LNCAP (cell line): ENCODE results near the gene SHISA8.

Experiments used
- TF ChIP-seq, protein P1 (sequence below): fragments of 450-650 bp; IDR thresholded peaks from 2 replicates; pipeline ENCODE4 v1.5.1; 2017; ENCODE audit warnings: mild to moderate bottlenecking

Gene SHISA8

DNA sequence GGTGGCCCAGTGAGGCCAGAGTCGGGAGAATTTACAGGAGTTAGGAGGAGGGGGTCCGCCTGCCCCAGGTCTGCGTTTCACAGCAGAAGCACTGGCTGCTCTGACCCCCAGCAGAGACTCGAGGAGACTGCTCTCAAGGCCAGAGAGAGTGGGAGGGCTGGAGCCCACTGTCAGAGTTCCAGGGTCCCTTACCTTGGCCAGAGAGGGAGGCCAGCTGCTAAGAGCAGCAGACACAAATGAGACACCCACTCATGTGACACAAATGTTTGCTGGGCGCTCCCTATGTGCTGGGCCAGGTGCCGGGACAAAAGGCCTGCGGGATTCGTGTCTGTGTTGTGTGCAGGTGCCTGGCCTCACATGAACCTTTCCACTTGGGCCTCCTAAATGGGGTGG, 14.5 kb upstream of the SHISA8 start:
- TF ChIP-seq, protein P1, sequence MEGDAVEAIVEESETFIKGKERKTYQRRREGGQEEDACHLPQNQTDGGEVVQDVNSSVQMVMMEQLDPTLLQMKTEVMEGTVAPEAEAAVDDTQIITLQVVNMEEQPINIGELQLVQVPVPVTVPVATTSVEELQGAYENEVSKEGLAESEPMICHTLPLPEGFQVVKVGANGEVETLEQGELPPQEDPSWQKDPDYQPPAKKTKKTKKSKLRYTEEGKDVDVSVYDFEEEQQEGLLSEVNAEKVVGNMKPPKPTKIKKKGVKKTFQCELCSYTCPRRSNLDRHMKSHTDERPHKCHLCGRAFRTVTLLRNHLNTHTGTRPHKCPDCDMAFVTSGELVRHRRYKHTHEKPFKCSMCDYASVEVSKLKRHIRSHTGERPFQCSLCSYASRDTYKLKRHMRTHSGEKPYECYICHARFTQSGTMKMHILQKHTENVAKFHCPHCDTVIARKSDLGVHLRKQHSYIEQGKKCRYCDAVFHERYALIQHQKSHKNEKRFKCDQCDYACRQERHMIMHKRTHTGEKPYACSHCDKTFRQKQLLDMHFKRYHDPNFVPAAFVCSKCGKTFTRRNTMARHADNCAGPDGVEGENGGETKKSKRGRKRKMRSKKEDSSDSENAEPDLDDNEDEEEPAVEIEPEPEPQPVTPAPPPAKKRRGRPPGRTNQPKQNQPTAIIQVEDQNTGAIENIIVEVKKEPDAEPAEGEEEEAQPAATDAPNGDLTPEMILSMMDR, result no peak

DNA sequence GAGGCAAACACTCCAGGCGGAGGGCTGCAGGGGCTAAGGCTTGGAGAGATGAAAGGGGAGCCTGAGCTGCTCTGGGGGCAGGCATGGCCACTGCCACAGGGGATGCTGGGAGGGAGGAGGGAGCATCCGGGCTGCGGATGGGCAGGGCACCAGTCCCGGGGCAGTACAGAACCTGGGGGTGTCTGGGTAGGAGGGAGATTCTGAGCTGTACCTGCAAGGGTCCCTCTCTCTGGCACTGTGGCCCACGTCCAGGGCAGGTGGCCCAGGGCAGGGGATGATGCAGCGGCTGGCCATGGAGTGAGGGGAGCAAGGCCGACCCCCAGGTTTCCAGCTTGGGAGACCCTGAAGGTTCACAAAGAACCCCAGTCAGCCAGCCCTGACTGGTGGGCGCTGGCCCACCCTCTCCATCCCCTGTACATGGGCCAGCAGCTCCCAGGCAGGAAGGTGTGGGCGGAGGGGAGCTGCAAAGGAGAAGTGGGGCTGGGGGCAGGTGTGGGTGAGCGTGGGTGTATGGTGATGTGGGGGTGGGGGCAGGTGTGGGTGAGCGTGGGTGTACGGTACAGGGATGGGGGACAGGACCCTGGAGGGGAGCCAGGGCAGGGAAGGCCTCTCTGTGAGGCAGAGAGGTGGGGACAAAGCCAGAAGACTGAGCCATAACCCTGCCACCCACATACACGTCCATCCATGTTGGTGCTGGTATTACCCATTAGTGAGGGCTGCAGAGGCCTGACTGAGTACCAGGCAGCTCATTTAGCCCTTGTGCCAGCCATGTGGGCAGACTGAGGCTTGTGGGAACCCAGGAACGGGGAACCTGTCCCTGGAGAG, 13.9 kb upstream of the SHISA8 start:
- TF ChIP-seq, protein P1, result no peak

DNA sequence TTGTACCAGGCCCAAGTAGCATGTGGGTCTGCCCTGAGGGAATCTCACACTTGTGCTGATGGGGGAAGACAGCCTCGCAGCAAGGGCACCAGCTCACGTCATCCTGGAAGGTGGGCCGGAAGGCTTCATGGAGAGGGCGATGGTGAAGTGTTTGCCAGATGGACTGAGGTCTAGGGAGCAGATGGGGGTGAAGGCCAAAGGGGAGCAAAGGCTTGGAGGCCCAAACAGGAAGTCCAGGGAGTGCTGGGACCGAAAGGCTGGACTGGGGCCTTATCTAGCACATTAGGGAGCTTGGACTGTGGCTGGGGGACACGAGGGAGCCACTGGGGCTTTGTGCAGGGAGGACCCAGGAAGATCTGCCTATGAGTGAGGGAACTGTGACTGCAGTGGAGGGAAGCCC, 12.9 kb upstream of the SHISA8 start:
- TF ChIP-seq, protein P1, result no peak

DNA sequence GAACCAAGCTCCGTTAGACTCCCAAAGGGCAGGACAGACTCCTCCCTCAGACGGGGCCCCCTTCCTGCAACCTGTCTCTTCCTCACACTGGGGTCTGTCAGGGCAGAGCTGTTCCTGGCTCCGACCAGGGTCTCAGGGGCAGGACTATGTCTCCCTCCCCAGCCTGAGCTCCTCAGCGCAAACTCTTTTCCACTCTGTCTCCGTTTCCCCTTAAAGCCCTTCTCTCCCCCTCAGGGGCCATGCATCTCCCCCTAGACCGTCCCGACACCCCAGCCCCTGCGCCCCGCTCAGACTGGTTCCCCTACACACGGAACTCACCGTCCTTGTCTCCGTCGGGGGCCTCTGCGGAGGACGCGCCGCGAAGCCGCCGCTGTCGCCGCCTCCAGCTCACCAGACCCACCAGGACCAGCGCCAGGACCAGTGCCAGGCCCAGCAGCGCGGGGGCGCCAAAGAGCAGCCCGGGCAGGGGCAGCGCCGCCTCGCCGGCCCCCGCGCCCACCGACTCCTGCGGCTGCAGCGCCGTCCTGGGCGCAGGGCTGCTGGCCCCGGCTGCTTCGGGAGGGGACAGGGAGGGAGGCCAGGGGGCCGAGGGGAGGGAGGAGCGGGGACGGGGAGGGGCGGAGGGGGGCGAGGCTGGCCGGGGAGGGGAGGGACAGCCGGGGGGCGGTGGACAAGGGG, 11.0 kb upstream of the SHISA8 start:
- TF ChIP-seq, protein P1, result peak; percentile 77

DNA sequence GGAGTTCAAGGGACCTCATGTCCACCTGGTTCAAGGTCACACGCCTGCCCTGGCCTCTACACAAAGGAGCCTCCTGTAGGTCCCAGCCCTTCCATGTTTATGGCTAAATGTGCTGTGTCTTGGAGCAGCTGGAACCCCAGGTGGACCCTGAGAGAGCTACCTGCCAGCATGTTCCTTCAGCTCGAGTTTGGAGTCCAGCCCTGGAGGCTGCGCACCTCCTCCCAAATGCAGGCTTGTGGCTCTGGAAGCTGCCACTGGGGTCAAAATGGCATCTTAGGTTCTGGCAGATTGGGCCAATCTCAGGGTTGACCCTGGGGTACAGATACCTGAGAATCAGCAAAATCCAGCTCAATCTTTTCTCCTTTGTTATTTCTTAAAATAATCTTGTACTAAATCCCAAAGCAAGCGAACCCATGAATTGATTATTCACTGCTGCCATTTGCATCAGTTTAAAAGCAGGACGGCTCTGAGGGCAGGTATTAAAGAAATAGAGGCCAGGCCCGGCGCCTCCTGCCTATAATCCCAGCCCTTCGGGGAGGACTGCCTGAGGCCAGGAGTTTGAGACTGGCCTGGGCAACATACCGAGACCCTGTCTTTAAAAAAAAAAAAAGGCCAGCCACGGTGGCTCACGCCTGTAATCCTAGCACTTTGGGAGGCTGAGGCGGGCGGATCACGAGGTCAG, 8.9 kb upstream of the SHISA8 start:
- TF ChIP-seq, protein P1, result no peak

DNA sequence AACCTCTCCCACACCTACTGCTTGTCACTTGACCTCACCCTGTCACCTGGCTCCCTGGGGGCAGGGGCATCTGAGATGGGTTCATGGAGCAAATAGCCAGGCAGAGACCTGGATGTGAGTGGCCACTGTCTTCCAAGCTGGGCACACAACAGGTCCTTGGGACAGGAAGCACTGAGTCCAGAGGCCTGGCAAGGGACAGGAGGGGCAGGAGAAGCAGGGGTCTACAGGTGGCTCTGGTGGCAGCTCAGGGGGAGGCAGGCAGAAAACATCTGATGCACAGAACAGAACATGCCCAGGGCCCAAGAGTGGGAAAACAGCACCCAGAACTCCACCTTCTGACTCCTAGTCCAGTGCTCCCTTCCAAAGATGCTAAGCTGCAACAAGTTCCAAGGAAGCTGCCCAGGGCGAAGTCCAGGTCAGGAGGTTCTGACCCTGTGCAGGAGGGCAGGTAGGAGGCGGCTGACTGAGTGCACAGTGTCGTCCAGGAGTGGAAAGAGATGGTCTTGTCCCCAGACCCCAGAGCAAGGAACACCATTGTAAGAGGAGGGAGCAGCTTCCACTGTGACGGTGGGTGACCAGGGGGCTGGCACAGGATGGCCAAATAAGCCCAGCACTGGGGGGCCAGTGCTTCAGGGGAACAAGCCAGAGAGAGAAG, 8.2 kb upstream of the SHISA8 start:
- TF ChIP-seq, protein P1, result no peak

DNA sequence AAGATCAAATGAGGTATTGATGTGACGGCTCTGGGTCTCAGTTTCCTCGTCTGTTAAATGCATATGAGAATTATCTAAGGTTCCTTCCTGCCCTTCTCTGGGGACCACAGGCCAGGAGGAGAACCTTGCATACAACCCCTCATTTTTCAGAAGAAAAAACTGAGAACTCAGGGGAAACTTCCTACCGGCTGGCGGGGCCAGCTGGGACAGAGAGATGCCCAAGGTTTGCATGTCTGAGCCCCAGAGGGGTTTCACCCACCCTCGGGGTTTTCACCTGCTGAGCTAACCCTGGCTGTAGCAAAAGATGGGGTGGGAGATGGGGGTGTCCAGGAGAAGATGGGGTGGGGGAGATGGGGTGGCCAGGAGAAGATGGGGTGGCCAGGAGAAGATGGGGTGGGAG, 7.5 kb upstream of the SHISA8 start:
- TF ChIP-seq, protein P1, result no peak
